HepG2 (cell line): ENCODE data around the gene INO80E. TPM values are rescaled to one million over a fixed set of nuclear protein-coding genes. Genes with fewer than 3 reads are reported as not detected.

ENCODE experiments used
- ATAC-seq: fragments of 200-7000 bp; cut with Tn5 transposase; 3 replicates; pipeline ENCODE4 v1.9.1; 2020; ENCODE audit warnings: mild to moderate bottlenecking, moderate library complexity
- BruUV-seq: library from RNA; stranded (reverse); fragments of 400-500 nt; replicated peaks from 2 replicates; lab custom pipeline; 2021; lab: Mats Ljungman, UMichigan
- CTCF ChIA-PET: fragments of 300-600 bp; formaldehyde crosslinking; extraction: SDS; loops from one replicate; lab custom pipeline; 2021; ENCODE audit warnings: low total read pairs, inconsistent platforms, low intra/inter-chr PET ratio; lab: Yijun Ruan, JAX
- POLR2A ChIA-PET: fragments of 350-600 bp; sonication (Branson Sonifier 250); formaldehyde crosslinking; loops from one replicate; lab custom pipeline; 2020; ENCODE audit warnings: antibody characterized with exemption, inconsistent platforms; lab: Yijun Ruan, JAX
- DNase-seq: peaks from one replicate; pipeline ENCODE4 v3.0.0-alpha.2; 2015; ENCODE audit warnings: low spot score
- FAIRE-seq: peaks from 3 replicates; lab custom pipeline; 2011; peaks lifted over from hg19 to GRCh38; lab: Jason Lieb, UNC
- H2AFZ ChIP-seq: one replicate; pipeline ENCODE4 v1.6.1; 2011; ENCODE audit warnings: low read length, inconsistent platforms
- H3K27ac ChIP-seq: fragments of 300-600 bp; 3 replicates; pipeline ENCODE4 v1.8.0; 2011; ENCODE audit warnings: mixed run types, mild to moderate bottlenecking, mixed read lengths, low read length, inconsistent platforms; ENCODE audit not compliant: insufficient read depth; ENCODE audit errors: extremely low read length
- H3K27me3 ChIP-seq, 2 experiments: fragments of 200-600 bp in 1 of 2; 2 replicates in 1 of 2; 3 replicates in 1 of 2; pipeline versions ENCODE4 v1.6.0 to v1.8.0; 2011; ENCODE audit warnings: low read length in 2 of 2, mild to moderate bottlenecking in 2 of 2, moderate library complexity in 2 of 2, inconsistent platforms in 1 of 2; ENCODE audit not compliant: insufficient read depth in 2 of 2, control insufficient read depth in 1 of 2
- H3K36me3 ChIP-seq, 2 experiments: fragments of 200-600 bp in 1 of 2; replicated peaks in 1 of 2; 2 replicates in 1 of 2; 3 replicates in 1 of 2; pipeline versions ENCODE4 v1.5.1 to v1.8.0; 2011; ENCODE audit warnings: low read length in 2 of 2, inconsistent platforms in 1 of 2; ENCODE audit not compliant: insufficient read depth in 2 of 2, control insufficient read depth in 1 of 2
- H3K4me1 ChIP-seq: 2 replicates; pipeline ENCODE4 v1.5.1; 2012; ENCODE audit warnings: low read length, inconsistent platforms; ENCODE audit not compliant: insufficient read depth
- H3K4me2 ChIP-seq: 2 replicates; pipeline ENCODE4 v1.6.0; 2011; ENCODE audit warnings: low read depth, low read length, inconsistent platforms
- H3K4me3 ChIP-seq, 3 experiments: fragments of 200-600 bp in 1 of 3; sonication (generic), shearing (Covaris generic) in 1 of 3; replicated peaks in 1 of 3; 2 replicates each; pipeline ENCODE4 v1.5.1; 2011 to 2016; ENCODE audit warnings: low read length in 3 of 3, inconsistent platforms in 2 of 3, low read depth in 2 of 3, mild to moderate bottlenecking in 2 of 3, control low read depth in 1 of 3, mixed read lengths in 1 of 3; ENCODE audit not compliant: insufficient read depth in 1 of 3
- H3K79me2 ChIP-seq: one replicate; pipeline ENCODE4 v1.6.1; 2011; ENCODE audit warnings: low read length, inconsistent platforms; ENCODE audit not compliant: insufficient read depth
- H3K9ac ChIP-seq: 2 replicates; pipeline ENCODE4 v1.6.0; 2011; ENCODE audit warnings: mild to moderate bottlenecking, low read depth, low read length, inconsistent platforms; ENCODE audit not compliant: insufficient read depth
- H3K9me3 ChIP-seq: 2 replicates; pipeline ENCODE4 v1.5.1; 2012; ENCODE audit warnings: mild to moderate bottlenecking, low read length
- H4K20me1 ChIP-seq: 2 replicates; pipeline ENCODE4 v1.6.0; 2011; ENCODE audit warnings: inconsistent platforms, mild to moderate bottlenecking, low read length, moderate library complexity; ENCODE audit not compliant: insufficient read depth
- AGO2 ChIP-seq: fragments of 200-400 bp; formaldehyde crosslinking; optimal IDR thresholded peaks from 2 replicates; pipeline ENCODE3; 2017; ENCODE audit warnings: mild to moderate bottlenecking, low read depth, low read length, moderate library complexity
- CREB1 ChIP-seq, 2 experiments: fragments of 450-650 bp in 1 of 2; IDR thresholded peaks; 2 replicates each; pipeline ENCODE4 v1.6.1; 2016 to 2017; ENCODE audit warnings: control low read depth in 1 of 2, mild to moderate bottlenecking in 1 of 2, missing compliant biosample characterization in 1 of 2, missing genetic modification characterization in 1 of 2
- RAD21 ChIP-seq: fragments of 450-650 bp; formaldehyde crosslinking; IDR thresholded peaks from 2 replicates; pipeline ENCODE4 v1.5.0; 2020; ENCODE audit warnings: mild to moderate bottlenecking
- THAP11 ChIP-seq: IDR thresholded peaks from 2 replicates; pipeline ENCODE4 v1.6.1; 2016; ENCODE audit warnings: missing biosample characterization, missing genetic modification reagents
- TP53 ChIP-seq: sonication (generic); formaldehyde crosslinking; conservative IDR thresholded peaks from 2 replicates; pipeline ENCODE4 v1.4.0; 2020; ENCODE audit warnings: missing genetic modification reagents
- ZNF569 ChIP-seq: sonication (generic); formaldehyde crosslinking; IDR thresholded peaks from 2 replicates; pipeline ENCODE4 v1.5.0; 2020; ENCODE audit warnings: mild to moderate bottlenecking, missing genetic modification reagents, moderate library complexity, borderline replicate concordance
- ZNF878 ChIP-seq: sonication (generic); formaldehyde crosslinking; IDR thresholded peaks from 2 replicates; pipeline ENCODE4 v1.8.1; 2023; ENCODE audit warnings: mild to moderate bottlenecking, missing genetic modification reagents, moderate library complexity
- WGBS: methylation state at CpG from one replicate; pipeline ENCODE4 v1.1.6; 2017; ENCODE audit warnings: low lambda C conversion rate; 5-methylcytosine and 5-hydroxymethylcytosine counted together
- in situ Hi-C: cut with HindIII; loops from 2 replicates; pipeline ENCODE4 v1.10.0; 2017; ENCODE audit warnings: low pct_unique_long_range_greater_than_20kb; ENCODE audit not compliant: extremely low pct_ligation_motif_present
- intact Hi-C: fragments of 100-400 bp; cut with micrococcal nuclease; formaldehyde crosslinking; loops from one replicate; pipeline ENCODE4 v1.10.0; 2022; ENCODE audit not compliant: unreplicated experiment
- polyA plus RNA-seq, 8 experiments: library from polyadenylated mRNA; depleted of rRNA in 3 of 8; stranded (reverse) in 7 of 8; unstranded in 1 of 8; fragments of >200 nt; fragmentation: Illumina TruSeq in 4 of 8; extraction: Trizol in 4 of 8; gene quantifications; 2 replicates each; pipeline versions ENCODE4 v1.2.1 to v1.2.3, GENCODE V29; 2011 to 2016; ENCODE audit warnings: low read depth in 4 of 8, missing spikeins in 1 of 8, mixed read lengths in 1 of 8; ENCODE audit not compliant: insufficient read depth in 1 of 8
- total RNA-seq, 5 experiments: library from RNA; depleted of rRNA; stranded (reverse); fragments of >200 nt; fragmentation: Illumina TruSeq; extraction: Trizol; gene quantifications; 2 replicates each; pipeline ENCODE4 v1.2.3, GENCODE V29; 2016; ENCODE audit warnings: low read depth in 1 of 5

The INO80E gene
- total and polyA plus RNA-seq, 2 of the 13 experiments (the other 11 are each of a cell fraction or from before 2014, with no cell fraction given) = 25.8 to 45.6 TPM

DNA sequence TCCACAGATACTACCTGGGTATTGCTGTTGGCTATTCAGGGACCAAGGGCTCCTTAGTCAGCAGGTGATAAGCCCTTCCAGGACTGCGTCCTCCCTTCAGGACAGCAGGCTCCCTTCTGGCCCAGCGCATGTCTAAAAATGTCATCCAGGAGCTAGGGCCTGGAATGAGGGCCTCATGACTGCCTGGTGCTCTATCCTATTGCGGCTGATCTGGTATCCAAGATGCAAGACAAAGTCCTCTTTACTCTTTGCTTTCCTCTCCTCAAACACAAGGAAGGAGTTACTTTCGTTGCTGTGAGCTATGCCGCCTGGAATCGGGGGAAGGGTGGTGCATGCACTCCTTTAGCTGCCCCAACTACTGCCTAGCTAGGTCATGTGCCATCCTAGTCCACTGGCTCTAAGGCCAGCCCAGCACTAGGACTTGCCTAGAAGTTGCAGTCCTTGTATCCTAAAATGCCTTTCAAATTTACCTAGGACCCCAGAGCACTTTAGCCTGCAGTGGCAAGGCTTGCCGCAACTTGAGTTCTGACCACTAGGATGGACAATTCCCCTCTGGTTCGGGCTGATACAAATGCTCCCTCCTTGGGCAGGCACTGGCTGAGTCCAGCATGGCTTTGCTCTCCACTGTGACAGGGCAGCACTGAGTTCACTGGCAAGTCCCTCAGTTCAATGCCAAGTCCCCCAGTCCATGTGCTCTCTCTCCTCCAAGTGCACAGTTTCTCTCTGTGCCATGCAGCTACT, 44.2 kb upstream of the INO80E start (continued):
- TF ChIP-seq RAD21 (0 out of 2 replicates have a peak, but pooled peaks have one; percentile 17), THAP11 (CRISPR knock-in tag) (no peak), CREB1 (IDR thresholded peaks at IDR 0.05) (no peak), CREB1 (CRISPR knock-in tag; IDR thresholded peaks at IDR 0.05) (no peak)

DNA sequence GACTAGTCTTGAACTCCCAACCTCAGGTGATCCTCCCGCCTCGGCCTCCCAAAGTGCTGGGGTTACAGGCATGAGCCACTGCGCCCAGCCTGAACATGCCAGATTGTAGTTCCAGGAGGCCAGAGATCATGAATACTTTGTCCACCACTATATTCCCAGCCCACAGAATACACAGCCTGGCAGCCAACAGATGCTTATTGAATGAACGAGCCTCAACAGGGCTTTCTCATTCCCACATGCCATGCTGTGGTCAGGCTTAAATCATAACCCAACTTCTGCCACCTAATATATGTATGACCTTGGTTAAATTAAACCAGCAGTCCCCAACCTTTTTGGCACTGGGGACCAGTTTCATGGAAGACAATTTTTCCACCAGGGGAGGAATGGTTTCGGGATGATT, 37.3 kb upstream of the INO80E start:
- Histone ChIP-seq H2AFZ (no peak overlapping the region), H3K79me2 (no peaks in the 10 kb centered on the region), H4K20me1 (no peaks in the 10 kb centered on the region), H3K4me3 (no peak overlapping the region), H3K27ac (no peak overlapping the region), H3K4me2 (no peak overlapping the region), H3K9ac (no peak overlapping the region), H3K9me3 (no peaks in the 10 kb centered on the region), H3K27me3 (no peaks in the 10 kb centered on the region; a peak in 1 of 5 replicates), H3K36me3 (no peaks in the 10 kb centered on the region), H3K4me1 (peaks cover 32% of the 10 kb centered on the region)
- no TSS peak for BruUV-seq
- in situ Hi-C loops = no loop called here
- intact Hi-C loops = no loop called here
- WGBS = 69% methylated on average over 5 of the region's 5 CpGs
- FAIRE-seq (no peak), ATAC-seq (no peak), DNase-seq (no peak)
- CTCF ChIA-PET = no interaction called here
- POLR2A ChIA-PET = interaction anchor here (4.6 kb wide), 1 partner anchor 32 kb away, joined by 43 read pairs; the partner anchor contains the start of gene KCTD13
- no peak for TF ChIP-seq TP53 (CRISPR knock-in tag)
- no peak for TF ChIP-seq ZNF878
- TF ChIP-seq ZNF569 (CRISPR knock-in tag) = no peak
- TF ChIP-seq AGO2 = no peak
